ENCODE results near the gene ZNF618.

The ZNF618 gene

DNA sequence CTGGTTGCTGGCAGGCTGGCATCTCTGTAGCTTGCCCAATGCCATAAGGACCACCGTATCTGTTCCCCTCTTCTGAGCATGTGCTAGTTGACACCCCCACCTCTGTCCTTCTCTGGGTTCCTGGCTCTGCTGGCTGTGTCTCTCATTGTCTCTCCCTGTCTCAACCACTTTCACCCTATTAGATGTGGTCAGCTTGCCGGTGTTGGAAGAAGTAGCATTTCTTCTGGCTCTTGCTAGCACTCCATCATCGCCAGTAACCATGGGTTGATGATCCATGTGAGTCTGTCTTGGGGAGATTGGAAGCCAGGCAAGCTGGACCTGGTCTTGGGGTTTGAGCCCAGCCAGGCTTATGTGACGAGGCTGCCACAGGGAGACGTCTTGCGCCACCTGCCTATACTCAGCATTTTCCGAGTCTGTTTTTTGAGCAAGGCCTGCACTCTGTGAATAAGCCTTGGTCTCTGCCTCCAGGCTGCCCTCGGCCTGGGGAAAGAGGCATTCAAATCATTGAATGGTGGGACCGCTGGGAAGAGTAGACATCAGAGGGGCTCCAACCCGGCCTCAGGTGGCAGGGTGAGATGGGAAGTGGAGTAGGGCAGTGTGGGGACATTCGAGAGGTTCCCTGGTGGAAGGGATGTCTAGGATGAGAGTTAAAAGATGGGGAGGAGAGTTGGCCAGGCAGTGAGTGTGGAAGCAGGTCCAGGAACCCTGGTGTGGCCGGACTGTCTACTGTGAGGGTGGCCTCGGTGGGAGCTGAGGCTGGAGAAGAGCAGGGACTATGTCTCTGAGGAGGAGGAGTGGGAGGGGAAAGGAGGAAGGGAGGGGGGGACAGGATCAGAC lies 74.3 kb downstream of the ZNF618 start:
- Mint-ChIP-seq H3K27ac (no peak overlapping the region), H3K4me3 (no peak overlapping the region), H3K36me3 (no peaks in the 10 kb centered on the region), H3K4me1 (no peaks in the 10 kb centered on the region), H3K27me3 (peaks cover 1% of the 10 kb centered on the region), H3K9me3 (no peaks in the 10 kb centered on the region)

DNA sequence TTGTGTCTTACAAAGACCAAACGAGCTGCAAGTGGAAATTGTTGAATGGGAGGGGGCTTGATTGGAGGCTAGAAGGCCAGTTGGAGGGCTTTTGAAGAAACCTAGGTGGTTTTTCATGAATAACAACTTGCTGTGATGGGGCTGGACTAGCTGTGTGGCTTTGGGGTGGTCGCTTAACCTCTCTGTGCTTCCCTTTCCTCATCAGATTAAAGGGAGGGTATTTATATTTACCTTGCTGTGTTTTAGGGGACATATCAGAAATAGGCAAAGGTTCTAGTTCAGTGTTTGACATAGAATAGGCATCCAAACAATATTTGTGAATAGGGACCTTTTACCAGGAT lies 74.9 kb downstream of the ZNF618 start:
- Mint-ChIP-seq H3K27me3 (peaks cover 1% of the 10 kb centered on the region), H3K36me3 (no peaks in the 10 kb centered on the region), H3K27ac (no peak overlapping the region), H3K9me3 (no peaks in the 10 kb centered on the region), H3K4me1 (no peaks in the 10 kb centered on the region), H3K4me3 (no peak overlapping the region)

DNA sequence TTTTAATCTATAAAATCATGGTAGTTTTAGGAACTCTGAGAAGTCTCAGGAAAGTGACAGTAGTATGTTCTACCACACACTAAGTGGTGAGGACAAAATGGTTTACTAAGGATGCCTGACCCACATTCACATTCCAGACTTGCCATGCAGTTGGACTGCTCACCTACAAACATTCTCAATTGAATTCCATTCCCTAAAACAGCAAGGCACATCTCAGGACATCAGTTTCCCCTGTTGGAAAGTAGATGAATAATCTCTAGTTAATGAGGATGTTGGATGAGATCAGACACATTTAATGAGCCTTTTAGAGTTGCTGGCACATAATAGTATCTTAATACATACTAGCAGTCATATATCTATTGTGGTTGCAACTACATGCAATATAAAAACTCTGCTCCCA lies 76.6 kb downstream of the ZNF618 start:
- no peaks in the 10 kb centered on the region for H3K4me1 Mint-ChIP-seq
- no peak overlapping the region for H3K27ac Mint-ChIP-seq
- H3K4me3 Mint-ChIP-seq = no peak overlapping the region
- peaks cover 1% of the 10 kb centered on the region for H3K27me3 Mint-ChIP-seq
- H3K9me3 Mint-ChIP-seq = no peaks in the 10 kb centered on the region
- no peaks in the 10 kb centered on the region for H3K36me3 Mint-ChIP-seq

DNA sequence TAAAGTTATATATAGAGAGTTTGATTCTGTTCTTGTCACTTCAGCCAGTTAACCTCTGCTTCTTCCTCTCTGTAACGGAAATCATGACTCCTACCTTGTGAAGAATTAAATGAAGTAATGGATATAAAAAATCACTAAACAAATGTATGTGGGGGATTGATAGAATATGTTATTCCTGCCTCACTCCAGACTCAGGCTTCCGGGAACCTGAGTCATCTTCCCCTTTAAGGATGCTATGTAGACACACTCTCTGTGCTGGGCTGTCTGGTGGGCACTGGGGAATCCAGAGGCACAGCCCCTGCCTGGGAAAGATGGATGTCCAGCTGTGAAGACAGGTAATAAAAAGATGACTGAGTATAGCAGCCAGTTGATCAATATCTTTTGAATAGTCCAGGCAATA lies 77.4 kb downstream of the ZNF618 start:
- H3K36me3 Mint-ChIP-seq = no peaks in the 10 kb centered on the region
- peaks cover 1% of the 10 kb centered on the region for H3K27me3 Mint-ChIP-seq
- H3K27ac Mint-ChIP-seq = no peak overlapping the region
- no peaks in the 10 kb centered on the region for H3K9me3 Mint-ChIP-seq
- H3K4me3 Mint-ChIP-seq = no peak overlapping the region
- no peaks in the 10 kb centered on the region for H3K4me1 Mint-ChIP-seq

DNA sequence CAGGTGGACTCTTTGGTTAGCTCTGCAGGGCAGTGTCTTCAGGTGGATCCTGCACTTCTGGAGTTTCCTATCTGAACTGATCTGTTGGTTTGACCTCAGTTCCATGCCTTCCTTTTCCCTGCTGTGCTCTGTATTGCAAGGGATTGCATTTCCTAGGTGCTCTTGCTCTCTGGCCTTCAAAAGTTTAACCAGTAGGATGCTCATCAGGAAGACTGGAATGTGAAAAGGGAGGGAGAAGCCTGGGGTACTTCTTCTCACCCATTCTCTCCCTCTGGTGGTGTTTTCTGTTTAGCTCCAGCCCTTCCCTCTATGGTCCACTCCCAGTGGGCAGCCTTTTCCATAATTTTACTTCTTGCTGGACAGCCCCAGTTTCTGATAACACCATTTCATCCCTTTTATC lies 78.5 kb downstream of the ZNF618 start:
- Mint-ChIP-seq H3K4me3 (no peak overlapping the region), H3K9me3 (no peaks in the 10 kb centered on the region), H3K27me3 (peaks cover 1% of the 10 kb centered on the region), H3K36me3 (no peaks in the 10 kb centered on the region), H3K27ac (peak overlapping the region; percentile 25), H3K4me1 (no peaks in the 10 kb centered on the region)

DNA sequence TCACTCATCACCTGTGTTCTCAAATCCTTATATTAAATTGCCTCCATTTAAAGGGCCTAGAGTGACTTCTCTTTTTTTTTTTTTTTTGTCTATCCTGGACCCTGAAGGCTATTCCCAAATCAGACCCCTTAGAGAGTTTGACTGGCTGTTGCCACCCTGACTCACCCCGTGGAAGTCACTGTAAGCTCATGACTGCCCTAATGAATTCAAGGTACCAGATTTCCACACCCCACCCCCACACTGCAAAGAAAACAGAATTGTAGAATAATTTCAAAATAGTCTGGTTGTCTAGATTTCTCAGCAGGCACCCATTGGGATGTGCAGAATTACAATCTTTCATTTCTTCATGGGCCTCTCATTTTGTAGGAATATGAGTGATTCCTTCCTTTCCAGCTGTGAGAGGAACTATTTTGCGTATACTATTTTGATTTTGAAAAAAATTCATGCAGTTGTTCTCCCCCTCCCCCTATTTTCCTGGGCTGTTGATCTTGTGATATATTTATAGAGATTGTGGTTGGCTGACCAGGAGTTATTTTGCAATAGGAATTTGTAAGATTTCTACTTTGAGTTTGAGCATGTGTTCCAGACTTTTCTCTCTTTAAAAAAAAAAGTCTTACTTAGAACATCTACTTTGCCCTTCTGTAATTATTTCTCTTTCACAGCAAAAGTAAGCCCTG lies 79.1 kb downstream of the ZNF618 start:
- Mint-ChIP-seq H3K27me3 (peaks cover 1% of the 10 kb centered on the region), H3K9me3 (no peaks in the 10 kb centered on the region), H3K36me3 (no peaks in the 10 kb centered on the region), H3K4me3 (no peak overlapping the region), H3K27ac (no peak overlapping the region), H3K4me1 (no peaks in the 10 kb centered on the region)

DNA sequence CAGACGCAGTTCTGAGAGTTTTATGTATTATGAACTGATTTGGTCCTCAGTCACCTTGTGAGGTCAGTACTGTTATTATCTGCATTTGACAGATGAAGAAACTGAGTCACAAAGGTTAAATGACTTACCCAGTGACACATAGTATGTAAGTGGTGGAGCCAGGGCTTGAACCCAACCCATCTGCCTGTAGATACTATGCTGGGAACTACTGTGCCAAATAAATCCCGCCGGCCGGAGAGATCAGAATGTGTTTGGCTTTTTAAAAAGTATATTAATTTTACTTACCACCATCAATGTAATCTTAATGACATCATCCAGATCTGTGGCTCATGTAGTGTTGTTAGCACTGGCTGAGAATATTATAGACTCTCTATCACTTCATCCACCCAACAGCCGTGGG lies 80.8 kb downstream of the ZNF618 start:
- Mint-ChIP-seq H3K4me3 (no peak overlapping the region), H3K36me3 (no peaks in the 10 kb centered on the region), H3K9me3 (no peaks in the 10 kb centered on the region), H3K4me1 (no peaks in the 10 kb centered on the region), H3K27me3 (peaks cover 1% of the 10 kb centered on the region), H3K27ac (no peak overlapping the region)

DNA sequence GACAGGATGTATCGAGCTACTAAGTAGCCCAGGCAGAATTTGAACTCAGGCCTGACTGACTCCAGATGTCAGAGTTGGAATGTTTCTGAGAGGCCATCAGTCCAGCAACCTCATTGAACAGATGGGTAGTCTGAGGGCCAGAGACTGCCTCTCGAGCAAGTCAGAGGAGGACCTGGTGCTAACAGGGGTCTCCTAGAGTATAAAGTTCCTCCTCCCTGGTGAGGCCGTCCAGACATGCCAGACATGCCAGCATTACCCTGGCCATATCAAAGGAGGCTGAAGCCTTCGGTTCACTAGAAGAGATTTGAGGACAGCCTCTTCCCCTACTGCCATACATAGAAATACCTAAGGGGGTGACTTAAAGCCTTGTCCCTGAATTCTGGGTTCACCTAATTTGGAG lies 81.2 kb downstream of the ZNF618 start:
- no peaks in the 10 kb centered on the region for H3K4me1 Mint-ChIP-seq
- H3K9me3 Mint-ChIP-seq = no peaks in the 10 kb centered on the region
- H3K27ac Mint-ChIP-seq = no peak overlapping the region
- peaks cover 1% of the 10 kb centered on the region for H3K27me3 Mint-ChIP-seq
- H3K36me3 Mint-ChIP-seq = no peaks in the 10 kb centered on the region
- H3K4me3 Mint-ChIP-seq = no peak overlapping the region

DNA sequence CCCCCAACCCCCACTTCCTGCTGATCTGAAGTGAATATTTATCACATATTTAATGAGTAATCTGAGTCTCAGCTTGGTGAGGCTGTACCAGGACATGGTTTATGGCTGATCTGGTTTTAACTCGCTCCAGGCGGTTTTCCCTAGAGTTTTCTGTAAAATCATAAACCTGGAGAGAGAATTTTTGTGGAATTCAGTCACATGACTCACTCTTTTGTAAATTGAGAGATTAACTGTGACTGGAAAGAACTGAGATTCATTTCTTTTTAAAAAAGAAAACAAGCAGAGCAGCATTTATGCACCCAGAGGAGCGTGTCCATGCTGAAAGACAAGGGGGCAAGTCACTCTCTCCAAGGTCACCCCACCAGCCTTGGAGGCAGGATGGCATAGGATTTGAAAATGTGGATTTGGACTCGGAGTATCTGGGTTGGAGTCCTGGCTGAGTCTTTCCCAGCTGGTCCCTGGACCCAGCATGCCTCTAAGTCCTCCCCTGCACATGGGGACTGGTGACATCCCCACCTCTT lies 81.8 kb downstream of the ZNF618 start:
- H3K4me3 Mint-ChIP-seq = no peak overlapping the region
- H3K4me1 Mint-ChIP-seq = no peaks in the 10 kb centered on the region
- H3K27me3 Mint-ChIP-seq = peaks cover 2% of the 10 kb centered on the region
- no peaks in the 10 kb centered on the region for H3K36me3 Mint-ChIP-seq
- no peak overlapping the region for H3K27ac Mint-ChIP-seq
- H3K9me3 Mint-ChIP-seq = no peaks in the 10 kb centered on the region

DNA sequence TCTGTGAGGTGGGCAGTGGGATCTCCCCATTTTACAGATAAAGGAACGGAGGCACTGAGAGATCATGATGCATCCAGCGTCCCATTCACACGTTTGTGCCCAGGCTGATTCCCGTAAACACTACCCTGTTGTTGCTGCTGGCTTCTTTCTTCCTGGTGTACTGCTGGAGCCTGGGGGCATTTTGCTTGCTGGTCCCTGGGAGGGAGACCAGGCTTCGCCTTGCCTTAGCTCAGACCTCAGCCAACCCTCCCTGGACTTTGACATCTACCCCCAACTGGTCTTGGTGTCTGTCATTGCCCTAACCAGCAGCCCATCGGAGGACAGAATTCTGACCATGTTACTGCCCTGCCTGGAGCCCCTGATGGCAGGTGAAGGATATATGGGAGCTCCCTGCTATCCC lies 82.4 kb downstream of the ZNF618 start:
- Mint-ChIP-seq H3K36me3 (no peaks in the 10 kb centered on the region), H3K4me1 (no peaks in the 10 kb centered on the region), H3K27me3 (peaks cover 1% of the 10 kb centered on the region), H3K9me3 (no peaks in the 10 kb centered on the region), H3K27ac (no peak overlapping the region), H3K4me3 (no peak overlapping the region)

DNA sequence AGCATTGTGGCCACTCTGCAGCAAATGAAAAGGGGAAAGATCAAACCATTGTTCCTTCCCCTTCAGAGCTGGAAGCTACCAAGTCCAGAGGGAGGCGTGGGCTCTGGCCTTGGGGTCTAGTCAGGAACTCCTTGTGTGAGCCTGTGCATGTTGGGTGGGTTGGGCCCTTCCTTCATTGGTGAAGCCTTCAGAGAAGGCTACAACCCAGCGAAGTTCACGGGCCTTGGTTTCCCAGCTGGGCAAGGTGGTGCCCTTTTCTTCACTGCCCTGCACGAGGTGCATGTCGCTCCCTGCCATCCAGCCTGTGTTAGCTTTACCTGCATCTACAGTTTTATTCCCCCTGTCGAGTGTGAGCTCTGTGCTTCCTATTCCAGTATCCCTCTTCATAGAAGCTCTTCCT lies 84.7 kb downstream of the ZNF618 start:
- Mint-ChIP-seq H3K4me1 (no peaks in the 10 kb centered on the region), H3K27ac (no peak overlapping the region), H3K9me3 (no peaks in the 10 kb centered on the region), H3K36me3 (no peaks in the 10 kb centered on the region), H3K4me3 (no peak overlapping the region), H3K27me3 (peaks cover 1% of the 10 kb centered on the region)

DNA sequence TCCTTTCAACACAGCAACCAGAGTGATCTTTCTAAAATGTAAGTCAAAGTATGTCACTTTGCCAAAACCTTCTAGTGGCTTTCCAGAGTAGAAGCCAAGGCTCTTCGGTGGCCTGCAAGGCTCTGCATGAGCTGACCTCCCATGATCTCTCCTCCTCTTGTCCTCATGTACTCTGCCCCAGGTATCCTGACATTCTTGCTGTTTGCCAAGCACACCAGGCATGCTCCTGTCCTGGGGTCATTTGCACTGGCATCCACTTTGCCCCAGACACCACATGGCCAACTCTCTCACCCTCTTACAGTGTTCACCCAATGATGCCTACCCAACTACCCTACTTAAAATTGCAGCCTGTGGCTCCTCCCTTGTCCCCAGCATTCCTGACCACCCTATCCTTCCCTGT lies 86.3 kb downstream of the ZNF618 start:
- Mint-ChIP-seq H3K27me3 (peaks cover 1% of the 10 kb centered on the region), H3K4me1 (no peaks in the 10 kb centered on the region), H3K36me3 (no peaks in the 10 kb centered on the region), H3K9me3 (no peaks in the 10 kb centered on the region), H3K4me3 (no peak overlapping the region), H3K27ac (no peak overlapping the region)

DNA sequence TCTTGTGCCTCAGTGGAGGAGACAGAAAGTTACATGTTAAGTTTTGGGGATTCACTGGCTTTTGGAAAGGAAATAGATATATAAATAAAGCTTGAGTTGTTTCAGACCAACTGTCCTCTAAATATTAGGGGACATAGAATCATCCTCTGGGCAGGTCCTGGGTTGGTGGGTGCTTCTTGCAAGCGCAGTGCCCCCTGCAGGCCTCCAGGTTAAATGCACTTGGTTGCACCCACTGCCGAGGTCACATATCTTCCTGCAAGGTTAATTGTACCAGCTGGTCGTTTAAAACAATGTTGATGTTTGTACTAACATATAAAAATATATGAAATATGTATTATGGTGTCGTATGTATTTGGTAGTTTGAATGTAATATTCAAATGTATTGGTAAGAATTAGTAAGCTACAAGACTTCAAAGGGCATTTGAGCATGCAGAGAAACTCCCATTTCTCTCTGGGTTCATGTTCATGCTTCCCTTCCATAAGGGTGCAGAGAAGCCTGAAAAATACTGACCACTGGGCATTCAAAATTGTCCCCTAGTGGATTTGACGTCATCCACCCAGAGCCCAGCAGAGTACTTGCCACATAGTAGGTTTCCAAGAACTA lies 87.0 kb downstream of the ZNF618 start:
- Mint-ChIP-seq H3K9me3 (no peaks in the 10 kb centered on the region), H3K27me3 (peaks cover 1% of the 10 kb centered on the region), H3K4me3 (no peak overlapping the region), H3K4me1 (no peaks in the 10 kb centered on the region), H3K36me3 (no peaks in the 10 kb centered on the region), H3K27ac (no peak overlapping the region)

DNA sequence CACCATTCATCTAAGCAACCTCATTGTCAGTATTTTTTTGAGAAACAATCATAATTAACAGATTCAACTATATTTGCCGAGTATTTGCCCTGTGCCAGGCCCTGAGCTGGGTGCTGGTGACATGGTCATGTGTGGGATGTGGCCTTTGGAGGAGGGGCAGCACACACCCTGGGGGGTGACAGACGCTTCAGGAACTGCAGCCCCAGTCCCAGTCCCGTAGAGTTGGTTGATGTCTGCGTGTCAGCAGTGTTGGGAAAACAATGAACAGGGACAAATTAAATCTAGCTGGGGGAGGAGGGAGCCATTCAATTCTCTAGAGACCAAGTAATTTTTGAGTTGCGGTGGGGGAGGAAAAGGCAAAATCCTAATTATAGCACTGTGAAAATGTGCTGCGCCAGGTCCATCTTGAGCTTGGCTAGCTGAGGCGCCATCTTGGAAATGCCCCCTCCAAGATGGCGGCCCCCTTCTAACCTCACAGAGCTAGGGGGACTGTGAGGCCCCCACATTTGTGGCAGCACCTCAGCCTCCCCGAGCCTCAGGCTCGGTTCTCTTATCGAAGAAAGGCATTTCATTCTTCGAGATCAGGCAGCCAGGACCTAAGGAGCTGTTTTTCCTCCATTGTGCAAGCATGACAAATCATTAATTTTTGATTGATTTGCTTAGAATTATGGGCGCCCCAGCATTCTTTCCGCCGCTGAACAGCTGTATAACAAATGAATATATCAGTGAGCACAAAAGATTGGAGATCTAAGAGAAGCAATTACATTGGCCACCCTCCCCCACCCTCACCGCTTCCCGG lies 87.8 kb downstream of the ZNF618 start:
- Mint-ChIP-seq H3K27me3 (peaks cover 1% of the 10 kb centered on the region), H3K9me3 (no peaks in the 10 kb centered on the region), H3K36me3 (no peaks in the 10 kb centered on the region), H3K4me1 (no peaks in the 10 kb centered on the region), H3K4me3 (no peak overlapping the region), H3K27ac (no peak overlapping the region)

DNA sequence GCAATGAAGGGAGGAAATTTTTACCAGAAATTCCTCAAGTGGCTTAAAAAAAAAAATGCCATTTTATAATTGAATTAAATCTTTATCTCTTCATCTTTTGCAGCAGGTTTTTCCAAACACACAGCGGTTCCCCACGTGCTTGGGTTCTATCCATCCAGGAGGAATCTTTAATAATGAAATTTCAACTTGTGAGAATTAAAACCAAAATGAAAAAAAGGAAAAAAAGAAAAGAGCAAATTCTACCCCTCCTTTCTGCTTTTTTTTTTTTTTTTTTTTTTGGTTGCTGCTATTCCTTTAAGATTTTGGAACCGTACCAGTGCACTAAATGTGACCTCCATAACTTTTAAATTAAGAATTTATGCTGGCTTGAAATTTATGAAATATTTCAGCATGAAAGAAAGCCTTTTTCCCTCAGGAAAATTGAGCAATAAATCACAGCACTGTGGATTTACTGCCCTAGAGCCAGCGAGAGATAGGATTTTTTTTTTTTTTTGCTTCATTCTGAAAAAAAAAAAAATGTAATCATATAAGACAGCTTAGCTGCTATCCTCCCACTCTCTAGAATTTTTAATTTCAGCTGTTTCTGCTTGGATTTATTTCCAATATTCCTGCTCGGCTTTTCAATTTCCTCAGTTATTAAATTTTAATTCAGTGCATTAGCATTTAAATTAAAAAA lies 88.5 kb downstream of the ZNF618 start:
- Mint-ChIP-seq H3K27me3 (peaks cover 1% of the 10 kb centered on the region), H3K4me3 (no peak overlapping the region), H3K4me1 (no peaks in the 10 kb centered on the region), H3K9me3 (no peaks in the 10 kb centered on the region), H3K27ac (no peak overlapping the region), H3K36me3 (no peaks in the 10 kb centered on the region)

Measured in activated naive CD4-positive, alpha-beta T cell treated with anti-CD3 and anti-CD28 coated beads, Interleukin-2, amount 50 U/mL, for 24 hours (primary cell).